BJ (cell line): ENCODE data around the gene PEX14. TPM values are rescaled to one million over a fixed set of nuclear protein-coding genes. Genes with fewer than 3 reads are reported as not detected.
A peak's percentile ranks its signal among the peaks of the same experiment; 100 is the strongest.

Experiments used
- CTCF ChIA-PET: fragments of 350-600 bp; formaldehyde crosslinking; extraction: SDS; loops from one replicate; lab custom pipeline; 2021; ENCODE audit warnings: antibody characterized with exemption, inconsistent platforms; lab: Yijun Ruan, JAX
- POLR2A ChIA-PET: fragments of 300-600 bp; sonication (Branson Sonifier 250); formaldehyde crosslinking; extraction: SDS; loops from one replicate; lab custom pipeline; 2021; ENCODE audit warnings: antibody characterized with exemption; lab: Charles Lee
- DNase-seq: peaks from one replicate; pipeline ENCODE4 v3.0.0-alpha.2; 2011; ENCODE audit warnings: low read depth
- H3K27me3 ChIP-seq: 2 replicates; pipeline ENCODE4 v1.6.0; 2011; ENCODE audit warnings: low read length; ENCODE audit not compliant: control insufficient read depth, insufficient read depth
- H3K36me3 ChIP-seq: 2 replicates; pipeline ENCODE4 v1.5.1; 2011; ENCODE audit warnings: low read length; ENCODE audit not compliant: control insufficient read depth, insufficient read depth
- H3K4me3 ChIP-seq: 2 replicates; pipeline ENCODE4 v1.5.1; 2011; ENCODE audit warnings: low read depth, mild to moderate bottlenecking, control low read depth, low read length
- polyA plus RNA-seq: library from polyadenylated mRNA; depleted of rRNA; stranded (reverse); fragments of >200 nt; gene quantifications from 2 replicates; pipeline ENCODE4 v1.2.3, GENCODE V29; 2011
- TF ChIP-seq, protein P1 (sequence below): IDR thresholded peaks from 2 replicates; pipeline ENCODE4 v1.5.1; 2011; ENCODE audit warnings: low read depth, mild to moderate bottlenecking, control low read depth, inconsistent platforms, low read length, moderate library complexity; ENCODE audit not compliant: insufficient read depth

Gene PEX14
- polyA plus RNA-seq, 1 experiment = 10.1 TPM

DNA sequence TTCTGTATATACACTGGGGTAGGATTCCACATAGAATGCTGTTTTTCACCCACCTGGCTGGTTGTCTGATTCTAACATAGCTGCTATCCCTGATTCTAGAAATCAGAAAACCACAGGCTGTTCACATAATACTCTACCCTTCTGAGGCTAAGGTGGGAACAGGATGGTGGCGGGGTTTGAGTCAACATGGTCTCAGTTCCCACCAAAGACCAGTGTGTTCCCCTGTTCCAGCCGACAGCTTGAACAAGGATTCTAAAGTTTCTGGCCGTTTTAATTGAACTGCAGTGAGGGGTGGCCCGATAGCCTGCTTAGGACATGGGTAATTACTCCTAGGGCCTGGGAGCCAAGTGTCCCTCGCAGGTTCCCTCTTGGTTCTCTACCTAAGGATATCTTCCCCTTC is 38.4 kb downstream of the PEX14 start:
- POLR2A ChIA-PET = interaction anchor here (0.7 kb wide), 1 partner anchor 23 kb away, joined by 5 read pairs; no protein-coding TSS in a partner anchor
- H3K27me3 ChIP-seq = no peaks in the 10 kb centered on the region
- CTCF ChIA-PET = interaction anchor here (0.6 to 9.4 kb wide), 8 partner anchors 12 to 429 kb away, joined by 3 to 99 read pairs (median 4); no protein-coding TSS in a partner anchor
- no peak overlapping the region for H3K4me3 ChIP-seq
- no peaks in the 10 kb centered on the region for H3K36me3 ChIP-seq
- no peak for DNase-seq
- TF ChIP-seq, protein P1, sequence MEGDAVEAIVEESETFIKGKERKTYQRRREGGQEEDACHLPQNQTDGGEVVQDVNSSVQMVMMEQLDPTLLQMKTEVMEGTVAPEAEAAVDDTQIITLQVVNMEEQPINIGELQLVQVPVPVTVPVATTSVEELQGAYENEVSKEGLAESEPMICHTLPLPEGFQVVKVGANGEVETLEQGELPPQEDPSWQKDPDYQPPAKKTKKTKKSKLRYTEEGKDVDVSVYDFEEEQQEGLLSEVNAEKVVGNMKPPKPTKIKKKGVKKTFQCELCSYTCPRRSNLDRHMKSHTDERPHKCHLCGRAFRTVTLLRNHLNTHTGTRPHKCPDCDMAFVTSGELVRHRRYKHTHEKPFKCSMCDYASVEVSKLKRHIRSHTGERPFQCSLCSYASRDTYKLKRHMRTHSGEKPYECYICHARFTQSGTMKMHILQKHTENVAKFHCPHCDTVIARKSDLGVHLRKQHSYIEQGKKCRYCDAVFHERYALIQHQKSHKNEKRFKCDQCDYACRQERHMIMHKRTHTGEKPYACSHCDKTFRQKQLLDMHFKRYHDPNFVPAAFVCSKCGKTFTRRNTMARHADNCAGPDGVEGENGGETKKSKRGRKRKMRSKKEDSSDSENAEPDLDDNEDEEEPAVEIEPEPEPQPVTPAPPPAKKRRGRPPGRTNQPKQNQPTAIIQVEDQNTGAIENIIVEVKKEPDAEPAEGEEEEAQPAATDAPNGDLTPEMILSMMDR = no peak

DNA sequence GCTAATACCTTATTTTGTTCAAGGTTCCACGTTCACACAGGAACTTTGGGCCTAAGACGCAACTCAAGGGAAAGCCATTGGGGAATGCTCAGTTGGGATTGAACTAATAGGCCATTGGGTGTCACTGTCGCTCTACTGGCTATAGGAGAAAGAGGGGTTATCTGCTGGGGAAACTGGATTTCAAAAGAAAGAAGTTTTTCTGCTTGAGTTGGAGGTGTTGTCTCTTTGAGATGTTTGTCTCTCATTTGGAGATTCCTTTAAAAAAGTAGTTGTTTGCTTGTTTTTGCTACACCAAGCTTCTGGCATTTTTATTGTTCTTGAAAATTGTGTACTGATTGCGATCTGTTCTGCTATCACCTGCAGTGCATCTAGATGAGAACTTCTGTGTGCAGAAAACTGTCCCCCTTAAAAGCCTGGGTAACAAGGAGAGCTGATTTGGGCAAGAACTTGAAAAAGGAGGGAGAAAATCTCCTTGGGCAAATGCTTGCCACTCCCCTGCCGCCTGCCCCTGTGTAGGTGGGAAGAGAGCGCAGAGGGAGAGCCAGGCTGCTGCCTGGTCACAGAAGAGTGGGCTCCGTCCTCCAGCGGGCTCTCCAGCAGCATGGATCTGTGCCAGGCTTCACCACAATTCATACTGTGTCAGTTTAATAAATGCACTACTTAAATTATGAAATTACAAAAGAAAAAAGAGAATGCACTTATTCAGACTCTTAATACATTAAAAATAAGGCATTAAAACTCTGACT is 39.9 kb downstream of the PEX14 start:
- no peak overlapping the region for H3K4me3 ChIP-seq
- H3K27me3 ChIP-seq = no peaks in the 10 kb centered on the region
- CTCF ChIA-PET = interaction anchor here (0.6 to 9.4 kb wide), 7 partner anchors 14 to 428 kb away, joined by 3 to 99 read pairs (median 4); no protein-coding TSS in a partner anchor
- no peak for DNase-seq
- no peaks in the 10 kb centered on the region; the same call in 1 of the 2 replicates for H3K36me3 ChIP-seq
- TF ChIP-seq, protein P1 = peak; percentile 66
- POLR2A ChIA-PET = no interaction called here

- TF ChIP-seq, protein P1 = no peak
- CTCF ChIA-PET = no interaction called here
- Histone ChIP-seq H3K36me3 (no peaks in the 10 kb centered on the region; the same call in 1 of the 2 replicates), H3K27me3 (no peaks in the 10 kb centered on the region), H3K4me3 (no peak overlapping the region)
- DNase-seq = no peak
- POLR2A ChIA-PET = no interaction called here
Measured at GRCh38 chr1:10515301-10515975, 40.7 kb downstream of the PEX14 start.

DNA sequence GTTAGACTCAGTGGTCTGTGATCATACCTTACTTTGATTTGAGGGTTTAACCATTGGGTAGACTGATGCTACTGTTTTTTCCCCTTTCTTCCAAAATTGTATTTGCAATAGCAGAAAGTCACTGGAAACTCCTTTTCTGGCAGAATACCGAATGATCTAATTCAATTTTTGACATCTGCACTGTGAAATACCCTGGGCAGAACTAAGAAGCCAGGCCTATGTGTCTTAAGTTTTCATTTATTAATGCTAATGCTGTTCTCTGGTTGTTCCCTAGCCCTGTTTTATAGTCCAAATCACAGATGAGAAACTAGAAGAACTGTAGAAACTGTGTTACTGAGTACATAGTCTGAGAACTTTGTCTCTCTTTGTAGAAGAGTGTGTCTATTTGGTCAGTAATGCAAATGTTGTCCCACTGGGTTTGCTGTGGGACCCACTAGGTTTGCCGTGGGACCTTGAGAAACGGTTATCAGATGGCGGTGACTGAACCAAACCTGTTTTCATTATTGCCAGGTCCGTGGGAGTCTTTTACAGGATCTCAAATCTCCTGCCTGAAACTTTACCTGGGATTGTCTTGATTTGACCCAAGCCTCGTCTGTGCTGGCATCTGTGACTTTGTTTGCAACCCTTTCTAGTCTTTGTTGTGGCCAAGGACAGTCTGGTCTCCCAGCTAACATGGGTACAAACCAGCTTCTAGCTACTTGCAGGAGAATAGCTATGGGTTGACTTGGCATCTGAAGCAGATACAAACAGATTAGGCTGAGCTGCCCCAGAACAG is 41.4 kb downstream of the PEX14 start:
- no peaks in the 10 kb centered on the region; the same call in 1 of the 2 replicates for H3K36me3 ChIP-seq
- TF ChIP-seq, protein P1 = no peak
- no peak for DNase-seq
- H3K4me3 ChIP-seq = no peak overlapping the region
- ChIA-PET CTCF (interaction anchor here (0.7 kb wide), 1 partner anchor 9 kb away, joined by 4 read pairs; no protein-coding TSS in a partner anchor), POLR2A (no interaction called here)
- H3K27me3 ChIP-seq = no peaks in the 10 kb centered on the region
